Hepatocyte (in vitro differentiated cells): ENCODE results near the gene CEBPG. TPM values are rescaled to one million over a fixed set of nuclear protein-coding genes. Genes with fewer than 3 reads are reported as not detected.

Experiments
- DNase-seq: peaks from one replicate; pipeline ENCODE4 v3.0.0-alpha.2; 2016; ENCODE audit warnings: low spot score
- H2AFZ ChIP-seq: fragments of 200-600 bp; sonication (generic); 2 replicates; pipeline ENCODE4 v1.6.0; 2016; ENCODE audit warnings: antibody characterized with exemption, mild to moderate bottlenecking
- H3K27ac ChIP-seq: fragments of 200-600 bp; sonication (generic); 2 replicates; pipeline ENCODE4 v1.5.1; 2016; ENCODE audit warnings: mild to moderate bottlenecking
- H3K27me3 ChIP-seq: fragments of 200-600 bp; sonication (generic); 2 replicates; pipeline ENCODE4 v1.6.1; 2016
- H3K36me3 ChIP-seq: fragments of 200-600 bp; sonication (generic); replicated peaks from 2 replicates; pipeline ENCODE4 v1.5.1; 2016; ENCODE audit warnings: low read depth; ENCODE audit not compliant: insufficient read depth
- H3K4me1 ChIP-seq: fragments of 200-600 bp; sonication (generic); 2 replicates; pipeline ENCODE4 v1.5.1; 2016; ENCODE audit warnings: mild to moderate bottlenecking, moderate library complexity; ENCODE audit not compliant: insufficient read depth
- H3K4me2 ChIP-seq: fragments of 200-600 bp; sonication (generic); 2 replicates; pipeline ENCODE4 v1.6.0; 2016
- H3K4me3 ChIP-seq: fragments of 200-600 bp; sonication (generic); 2 replicates; pipeline ENCODE4 v1.5.1; 2016; ENCODE audit warnings: mild to moderate bottlenecking
- H3K79me2 ChIP-seq: fragments of 200-600 bp; sonication (generic); 2 replicates; pipeline ENCODE4 v1.6.0; 2017; ENCODE audit warnings: mild to moderate bottlenecking
- H3K9me2 ChIP-seq: fragments of 200-600 bp; sonication (generic); replicated peaks from 2 replicates; pipeline ENCODE4 v1.6.0; 2017; ENCODE audit warnings: mild to moderate bottlenecking; ENCODE audit not compliant: insufficient read depth
- H3K9me3 ChIP-seq: fragments of 200-600 bp; sonication (generic); 2 replicates; pipeline ENCODE4 v1.5.1; 2016; ENCODE audit warnings: low read depth, mild to moderate bottlenecking
- H4K20me1 ChIP-seq: fragments of 200-600 bp; sonication (generic); 2 replicates; pipeline ENCODE4 v1.6.0; 2016; ENCODE audit warnings: mild to moderate bottlenecking; ENCODE audit not compliant: insufficient read depth, poor library complexity, severe bottlenecking
- EZH2 ChIP-seq: fragments of 200-600 bp; sonication (generic); IDR thresholded peaks from 2 replicates; pipeline ENCODE4 v1.6.1; 2016; ENCODE audit warnings: antibody characterized with exemption, mild to moderate bottlenecking, borderline replicate concordance
- EZH2phosphoT487 ChIP-seq: fragments of 200-600 bp; sonication (generic); IDR thresholded peaks from one replicate; pipeline ENCODE4 v1.6.1; 2018; ENCODE audit warnings: antibody characterized with exemption, mild to moderate bottlenecking, low read depth, moderate library complexity; ENCODE audit not compliant: unreplicated experiment, severe bottlenecking
- WGBS: methylation state at CpG from one replicate; pipeline ENCODE4 v1.1.6; 2016; ENCODE audit warnings: low lambda C conversion rate; ENCODE audit errors: missing lambda C conversion rate; 5-methylcytosine and 5-hydroxymethylcytosine counted together
- polyA plus RNA-seq: library from polyadenylated mRNA; unstranded; fragments of >200 nt; fragmentation: Nextera tagmentation; extraction: Ambion mirVana; gene quantifications from 2 replicates; pipeline ENCODE4 v1.2.1, GENCODE V29; 2016
- total RNA-seq: library from RNA; depleted of rRNA; stranded (reverse); fragments of >200 nt; gene quantifications from 2 replicates; pipeline ENCODE4 v1.2.3, GENCODE V29; 2014
- TF ChIP-seq, protein P1 (sequence below): fragments of 200-600 bp; sonication (generic); IDR thresholded peaks from 2 replicates; pipeline ENCODE4 v1.5.1; 2016; ENCODE audit warnings: antibody characterized with exemption, mild to moderate bottlenecking; ENCODE audit not compliant: poor library complexity

CEBPG gene
- total and polyA plus RNA-seq, 2 experiments from 2014 or later, result 33.1 to 69.5 TPM

DNA sequence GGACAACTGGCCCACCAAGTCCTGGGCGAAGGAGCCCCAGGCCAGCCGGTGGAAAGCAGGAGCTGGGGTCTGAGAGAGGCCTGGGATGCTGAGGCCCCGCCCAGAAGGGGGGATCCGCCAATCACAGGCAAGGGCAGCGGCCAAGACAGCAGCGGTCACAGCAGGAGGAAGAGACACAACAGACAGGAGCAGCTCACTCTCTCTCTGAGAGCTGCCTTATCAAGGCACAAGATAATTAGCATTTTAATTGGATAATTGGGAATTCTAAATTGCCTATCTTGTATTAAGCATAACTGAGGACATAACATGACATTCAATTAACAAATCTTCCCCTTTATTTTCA lies 46.2 kb downstream of the CEBPG start:
- no peaks in the 10 kb centered on the region for H3K9me2 ChIP-seq
- no peak for DNase-seq
- no peaks in the 10 kb centered on the region for H4K20me1 ChIP-seq
- H3K79me2 ChIP-seq, result no peaks in the 10 kb centered on the region
- no peak overlapping the region for H3K27ac ChIP-seq
- H3K9me3 ChIP-seq, result no peaks in the 10 kb centered on the region
- H3K27me3 ChIP-seq, result no peaks in the 10 kb centered on the region
- 43% methylated on average over 6 of the region's 6 CpGs for WGBS
- H2AFZ ChIP-seq, result no peak overlapping the region
- H3K4me3 ChIP-seq, result no peak overlapping the region
- H3K36me3 ChIP-seq, result no peaks in the 10 kb centered on the region
- H3K4me1 ChIP-seq, result no peaks in the 10 kb centered on the region
- TF ChIP-seq, protein P1, sequence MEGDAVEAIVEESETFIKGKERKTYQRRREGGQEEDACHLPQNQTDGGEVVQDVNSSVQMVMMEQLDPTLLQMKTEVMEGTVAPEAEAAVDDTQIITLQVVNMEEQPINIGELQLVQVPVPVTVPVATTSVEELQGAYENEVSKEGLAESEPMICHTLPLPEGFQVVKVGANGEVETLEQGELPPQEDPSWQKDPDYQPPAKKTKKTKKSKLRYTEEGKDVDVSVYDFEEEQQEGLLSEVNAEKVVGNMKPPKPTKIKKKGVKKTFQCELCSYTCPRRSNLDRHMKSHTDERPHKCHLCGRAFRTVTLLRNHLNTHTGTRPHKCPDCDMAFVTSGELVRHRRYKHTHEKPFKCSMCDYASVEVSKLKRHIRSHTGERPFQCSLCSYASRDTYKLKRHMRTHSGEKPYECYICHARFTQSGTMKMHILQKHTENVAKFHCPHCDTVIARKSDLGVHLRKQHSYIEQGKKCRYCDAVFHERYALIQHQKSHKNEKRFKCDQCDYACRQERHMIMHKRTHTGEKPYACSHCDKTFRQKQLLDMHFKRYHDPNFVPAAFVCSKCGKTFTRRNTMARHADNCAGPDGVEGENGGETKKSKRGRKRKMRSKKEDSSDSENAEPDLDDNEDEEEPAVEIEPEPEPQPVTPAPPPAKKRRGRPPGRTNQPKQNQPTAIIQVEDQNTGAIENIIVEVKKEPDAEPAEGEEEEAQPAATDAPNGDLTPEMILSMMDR, result no peak
- no peak for TF ChIP-seq EZH2phosphoT487
- TF ChIP-seq EZH2, result no peak
- H3K4me2 ChIP-seq, result no peak overlapping the region

DNA sequence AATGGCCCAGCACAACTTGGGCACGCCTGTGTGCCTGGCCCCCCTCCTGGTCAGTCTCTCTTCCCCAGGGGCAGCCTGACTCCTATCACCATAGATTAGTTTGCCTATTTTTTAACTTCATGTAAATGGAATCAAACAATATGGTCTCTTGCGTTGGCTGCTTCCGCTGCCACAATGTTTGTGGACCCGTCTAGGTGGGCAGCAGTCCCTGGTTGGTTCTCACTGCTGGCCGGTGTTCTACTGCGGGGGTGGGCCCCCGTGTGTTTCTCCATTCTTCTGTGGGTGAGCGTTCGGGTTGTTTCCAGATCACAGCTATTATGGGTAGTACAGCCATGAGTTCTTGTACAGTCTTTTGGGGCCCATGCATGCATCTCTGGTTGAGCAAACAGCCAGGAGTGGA lies 47.3 kb downstream of the CEBPG start:
- Histone ChIP-seq H3K4me1 (no peaks in the 10 kb centered on the region), H3K27ac (no peak overlapping the region), H2AFZ (no peak overlapping the region), H4K20me1 (no peaks in the 10 kb centered on the region), H3K27me3 (no peaks in the 10 kb centered on the region), H3K4me2 (no peak overlapping the region), H3K36me3 (no peaks in the 10 kb centered on the region), H3K9me3 (no peaks in the 10 kb centered on the region), H3K79me2 (no peaks in the 10 kb centered on the region), H3K4me3 (no peak overlapping the region), H3K9me2 (no peaks in the 10 kb centered on the region)
- WGBS, result 92% methylated on average over 8 of the region's 9 CpGs
- TF ChIP-seq EZH2phosphoT487, result no peak
- TF ChIP-seq EZH2, result no peak
- TF ChIP-seq, protein P1, result no peak
- no peak for DNase-seq

DNA sequence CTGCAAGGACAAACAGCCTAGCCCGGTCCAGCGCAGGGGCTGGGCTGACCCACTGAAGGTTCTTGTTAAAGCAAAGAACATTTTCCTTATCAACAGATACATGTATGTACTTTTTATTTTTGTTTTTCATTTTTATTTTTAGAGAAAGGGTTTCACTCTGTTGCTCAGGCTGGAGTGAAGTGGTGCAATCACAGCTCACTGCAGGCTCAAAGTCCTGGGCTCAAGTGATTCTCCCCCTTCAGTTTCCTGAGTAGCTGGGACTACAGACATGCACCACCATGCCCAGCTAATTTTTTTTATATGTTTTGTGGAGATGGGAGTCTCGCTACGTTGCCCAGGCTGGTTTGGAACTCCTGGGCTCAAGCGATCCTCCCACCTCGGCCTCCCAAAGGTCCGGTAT lies 47.9 kb downstream of the CEBPG start:
- no peak overlapping the region for H3K4me3 ChIP-seq
- no peak for DNase-seq

DNA sequence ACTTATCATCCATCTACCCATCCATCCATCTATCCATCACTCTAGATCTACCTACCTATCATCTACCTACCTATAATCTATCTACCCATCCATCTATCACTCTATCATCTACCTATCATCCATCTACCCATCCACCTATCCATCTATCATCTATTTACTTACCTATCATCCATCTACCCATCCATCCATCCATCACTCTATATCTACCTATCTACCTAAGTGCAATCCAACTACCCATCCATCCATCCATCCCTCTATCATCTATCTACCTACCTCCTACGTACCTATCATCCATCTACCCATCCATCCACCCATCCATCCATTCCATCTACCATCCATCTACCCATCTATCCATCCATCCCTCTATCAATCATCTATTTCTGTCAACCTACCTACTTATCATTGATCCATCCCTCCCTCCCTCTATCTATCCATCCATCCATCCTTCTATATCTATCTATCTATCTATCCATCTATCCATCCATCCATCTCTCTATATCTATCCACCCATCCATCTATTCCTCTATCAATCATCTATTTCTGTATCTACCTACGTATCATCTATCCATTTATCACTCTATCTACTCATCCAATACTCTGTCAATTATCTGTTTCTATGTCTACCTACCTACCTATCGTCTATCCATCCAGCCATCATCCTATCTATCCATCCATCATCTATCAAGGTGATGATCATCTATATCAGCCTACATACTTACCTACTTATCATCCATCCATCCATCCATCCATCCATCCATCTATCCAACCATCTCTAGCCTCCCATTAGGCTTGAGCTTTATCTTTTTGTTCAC lies 49.1 kb downstream of the CEBPG start:
- H3K79me2 ChIP-seq, result no peaks in the 10 kb centered on the region
- no peak for DNase-seq
- H3K4me2 ChIP-seq, result no peak overlapping the region
- no peaks in the 10 kb centered on the region for H3K36me3 ChIP-seq
- no peaks in the 10 kb centered on the region for H3K9me3 ChIP-seq
- no peaks in the 10 kb centered on the region for H3K4me1 ChIP-seq
- H3K4me3 ChIP-seq, result no peak overlapping the region
- H2AFZ ChIP-seq, result no peak overlapping the region
- H3K27me3 ChIP-seq, result no peaks in the 10 kb centered on the region
- no peak overlapping the region for H3K27ac ChIP-seq
- TF ChIP-seq EZH2phosphoT487, result no peak
- TF ChIP-seq, protein P1, result no peak
- no peak for TF ChIP-seq EZH2
- WGBS, result 96% methylated on average over 3 of the region's 3 CpGs
- no peaks in the 10 kb centered on the region for H3K9me2 ChIP-seq
- no peaks in the 10 kb centered on the region for H4K20me1 ChIP-seq

More for the DNA sequence above, 47.9 kb downstream of the CEBPG start:
- H3K79me2 ChIP-seq, result no peaks in the 10 kb centered on the region
- no peaks in the 10 kb centered on the region for H3K27me3 ChIP-seq
- no peaks in the 10 kb centered on the region for H3K9me3 ChIP-seq
- no peaks in the 10 kb centered on the region for H4K20me1 ChIP-seq
- H3K9me2 ChIP-seq, result no peaks in the 10 kb centered on the region
- TF ChIP-seq EZH2 (no peak), EZH2phosphoT487 (no peak)
- H3K4me2 ChIP-seq, result no peak overlapping the region
- H3K36me3 ChIP-seq, result no peaks in the 10 kb centered on the region
- no peak overlapping the region for H2AFZ ChIP-seq
- no peaks in the 10 kb centered on the region for H3K4me1 ChIP-seq
- H3K27ac ChIP-seq, result no peak overlapping the region
- 95% methylated on average over 7 of the region's 7 CpGs for WGBS
